PC-9 (cell line): Measurements from ENCODE around the gene CTDNEP1. TPM values are rescaled to one million over a fixed set of nuclear protein-coding genes. Genes with fewer than 3 reads are reported as not detected.

ENCODE experiments used
- BruUV-seq: library from RNA; stranded (reverse); fragments of 400-500 nt; replicated peaks from 2 replicates; lab custom pipeline; 2021; lab: Mats Ljungman, UMichigan
- CTCF ChIA-PET: fragments of 300-600 bp; sonication (Branson Sonifier 250); formaldehyde crosslinking; loops from one replicate; lab custom pipeline; 2022; ENCODE audit warnings: antibody characterized with exemption; lab: Charles Lee
- POLR2A ChIA-PET: fragments of 300-600 bp; sonication (Branson Sonifier 250); formaldehyde crosslinking; loops from one replicate; lab custom pipeline; 2022; ENCODE audit warnings: antibody characterized with exemption; ENCODE audit not compliant: unreplicated experiment; lab: Charles Lee
- DNase-seq, 2 experiments: peaks; one replicate each; pipeline versions ENCODE4 v3.0.0 to v3.0.0-alpha.2; 2015 to 2022; ENCODE audit warnings: mixed read lengths in 1 of 2
- H2AFZ ChIP-seq: fragments of 200-600 bp; sonication (generic); 2 replicates; pipeline ENCODE4 v1.8.1; 2017; ENCODE audit warnings: antibody characterized with exemption
- H3F3A ChIP-seq: fragments of 200-600 bp; sonication (generic); 2 replicates; pipeline ENCODE4 v1.8.1; 2017; ENCODE audit warnings: antibody characterized with exemption, mild to moderate bottlenecking, low read depth; ENCODE audit not compliant: insufficient read depth
- H3K27ac ChIP-seq: fragments of 200-600 bp; sonication (generic); 2 replicates; pipeline ENCODE4 v1.6.1; 2016; ENCODE audit warnings: mixed run types
- H3K27me3 ChIP-seq: fragments of 200-600 bp; sonication (generic); 2 replicates; pipeline ENCODE4 v1.6.1; 2016; ENCODE audit warnings: low read depth, mixed run types; ENCODE audit not compliant: insufficient read depth
- H3K36me3 ChIP-seq: fragments of 200-600 bp; sonication (generic); 2 replicates; pipeline ENCODE4 v1.6.1; 2016; ENCODE audit warnings: low read depth, mixed run types
- H3K4me1 ChIP-seq: fragments of 200-600 bp; sonication (generic); replicated peaks from 2 replicates; pipeline ENCODE4 v1.6.1; 2016; ENCODE audit warnings: mixed run types; ENCODE audit not compliant: insufficient read depth
- H3K4me2 ChIP-seq: fragments of 200-600 bp; sonication (generic); 2 replicates; pipeline ENCODE4 v1.6.1; 2017; ENCODE audit warnings: mixed run types
- H3K4me3 ChIP-seq: fragments of 200-600 bp; sonication (generic); 2 replicates; pipeline ENCODE4 v1.6.1; 2016; ENCODE audit warnings: mixed run types
- H3K79me2 ChIP-seq: fragments of 200-600 bp; sonication (generic); 2 replicates; pipeline ENCODE4 v1.6.1; 2017; ENCODE audit warnings: low read depth, mixed run types
- H3K9me2 ChIP-seq: fragments of 200-600 bp; sonication (generic); 2 replicates; pipeline ENCODE4 v1.8.1; 2017; ENCODE audit warnings: mild to moderate bottlenecking; ENCODE audit not compliant: insufficient read depth
- H3K9me3 ChIP-seq: fragments of 200-600 bp; sonication (generic); 2 replicates; pipeline ENCODE4 v1.8.1; 2016; ENCODE audit warnings: low read depth; ENCODE audit not compliant: insufficient read depth
- H4K20me1 ChIP-seq: fragments of 200-600 bp; sonication (generic); 2 replicates; pipeline ENCODE4 v1.8.1; 2017; ENCODE audit not compliant: insufficient read depth
- EZH2 ChIP-seq: fragments of 200-600 bp; sonication (generic); IDR thresholded peaks from 2 replicates; pipeline ENCODE4 v1.8.0; 2017; ENCODE audit warnings: antibody characterized with exemption, low read depth
- intact Hi-C: fragments of 100-400 bp; cut with micrococcal nuclease; formaldehyde crosslinking; loops from one replicate; pipeline ENCODE4 v1.10.0; 2022; ENCODE audit not compliant: unreplicated experiment
- total RNA-seq: library from RNA; stranded (reverse); gene quantifications from 2 replicates; pipeline ENCODE4 v1.2.3, GENCODE V29; 2021
- TF ChIP-seq, protein P1 (sequence below): fragments of 200-600 bp; sonication (generic); conservative IDR thresholded peaks from 2 replicates; pipeline ENCODE4 v1.6.1; 2017; ENCODE audit warnings: mixed run types, antibody characterized with exemption, mild to moderate bottlenecking, moderate library complexity

The CTDNEP1 gene
- total RNA-seq, 1 experiment from 2014 or later = 203 TPM

DNA sequence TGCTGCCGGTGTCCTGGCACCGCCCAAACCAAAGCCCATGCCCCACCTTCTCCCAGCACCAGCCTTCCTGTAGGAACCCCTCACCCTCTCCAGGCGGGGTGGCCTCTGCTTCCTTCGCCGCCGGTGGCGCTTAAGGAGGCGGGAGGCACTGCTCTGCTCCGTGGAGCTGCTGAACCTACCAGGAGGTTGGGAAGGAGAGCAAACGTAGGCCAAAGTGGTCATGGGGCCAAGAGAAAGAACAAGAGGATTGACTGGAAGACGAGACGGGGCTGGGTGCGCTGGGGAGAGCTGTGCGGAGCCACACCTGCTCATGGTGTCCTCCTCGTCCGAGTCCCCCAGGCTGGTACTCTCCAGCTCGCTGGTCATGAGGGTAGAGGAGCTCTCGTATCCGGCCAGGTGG, 22.0 kb downstream of the CTDNEP1 start:
- H3K9me3 ChIP-seq = no peaks in the 10 kb centered on the region
- H4K20me1 ChIP-seq = peaks cover 20% of the 10 kb centered on the region
- no peak overlapping the region for H2AFZ ChIP-seq
- H3K79me2 ChIP-seq = peaks cover 44% of the 10 kb centered on the region
- intact Hi-C loops = no loop called here
- H3K36me3 ChIP-seq = peaks cover 16% of the 10 kb centered on the region; the same call in 1 of the 2 replicates
- BruUV-seq = no TSS peak
- H3K27me3 ChIP-seq = no peaks in the 10 kb centered on the region
- H3K4me3 ChIP-seq = no peak overlapping the region
- peaks cover 22% of the 10 kb centered on the region for H3K4me1 ChIP-seq
- POLR2A ChIA-PET = interaction anchor here (0.8 kb wide), 1 partner anchor 9 kb away, joined by 3 read pairs; no protein-coding TSS in a partner anchor
- TF ChIP-seq, protein P1, sequence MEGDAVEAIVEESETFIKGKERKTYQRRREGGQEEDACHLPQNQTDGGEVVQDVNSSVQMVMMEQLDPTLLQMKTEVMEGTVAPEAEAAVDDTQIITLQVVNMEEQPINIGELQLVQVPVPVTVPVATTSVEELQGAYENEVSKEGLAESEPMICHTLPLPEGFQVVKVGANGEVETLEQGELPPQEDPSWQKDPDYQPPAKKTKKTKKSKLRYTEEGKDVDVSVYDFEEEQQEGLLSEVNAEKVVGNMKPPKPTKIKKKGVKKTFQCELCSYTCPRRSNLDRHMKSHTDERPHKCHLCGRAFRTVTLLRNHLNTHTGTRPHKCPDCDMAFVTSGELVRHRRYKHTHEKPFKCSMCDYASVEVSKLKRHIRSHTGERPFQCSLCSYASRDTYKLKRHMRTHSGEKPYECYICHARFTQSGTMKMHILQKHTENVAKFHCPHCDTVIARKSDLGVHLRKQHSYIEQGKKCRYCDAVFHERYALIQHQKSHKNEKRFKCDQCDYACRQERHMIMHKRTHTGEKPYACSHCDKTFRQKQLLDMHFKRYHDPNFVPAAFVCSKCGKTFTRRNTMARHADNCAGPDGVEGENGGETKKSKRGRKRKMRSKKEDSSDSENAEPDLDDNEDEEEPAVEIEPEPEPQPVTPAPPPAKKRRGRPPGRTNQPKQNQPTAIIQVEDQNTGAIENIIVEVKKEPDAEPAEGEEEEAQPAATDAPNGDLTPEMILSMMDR = no peak
- TF ChIP-seq EZH2 = no peak
- H3K27ac ChIP-seq = no peak overlapping the region
- peaks cover 39% of the 10 kb centered on the region for H3F3A ChIP-seq
- no peak overlapping the region for H3K4me2 ChIP-seq
- no peaks in the 10 kb centered on the region for H3K9me2 ChIP-seq
- CTCF ChIA-PET = no interaction called here
- no peak for DNase-seq

DNA sequence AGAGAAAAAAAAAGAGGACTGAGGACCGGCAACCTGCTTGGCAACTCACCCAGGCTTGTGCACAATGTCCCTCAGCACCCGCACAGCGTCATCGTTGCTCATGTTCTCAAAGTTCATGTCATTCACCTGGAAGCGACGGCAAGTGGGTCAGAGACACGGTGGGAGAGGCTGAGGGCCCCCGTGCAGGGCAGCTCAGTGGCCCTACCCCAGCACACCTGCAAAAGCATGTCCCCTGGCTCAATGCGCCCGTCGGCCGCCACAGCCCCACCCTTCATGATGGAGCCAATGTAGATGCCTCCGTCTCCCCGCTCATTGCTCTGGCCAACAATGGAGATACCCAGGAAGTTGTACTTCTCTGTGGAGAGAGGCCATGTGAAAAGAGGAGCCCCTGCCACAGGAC, 22.6 kb downstream of the CTDNEP1 start:
- H3K27ac ChIP-seq = no peak overlapping the region
- POLR2A ChIA-PET = no interaction called here
- no peaks in the 10 kb centered on the region for H3K9me3 ChIP-seq
- no peaks in the 10 kb centered on the region for H3K9me2 ChIP-seq
- CTCF ChIA-PET = no interaction called here
- no peaks in the 10 kb centered on the region for H3K27me3 ChIP-seq
- intact Hi-C loops = no loop called here
- H3K4me2 ChIP-seq = no peak overlapping the region
- H3F3A ChIP-seq = peaks cover 37% of the 10 kb centered on the region
- no peak overlapping the region for H2AFZ ChIP-seq
- BruUV-seq = no TSS peak
- peaks cover 45% of the 10 kb centered on the region for H3K79me2 ChIP-seq
- peaks cover 17% of the 10 kb centered on the region for H3K36me3 ChIP-seq
- H3K4me1 ChIP-seq = peaks cover 21% of the 10 kb centered on the region
- H4K20me1 ChIP-seq = peaks cover 23% of the 10 kb centered on the region
- no peak overlapping the region for H3K4me3 ChIP-seq
- TF ChIP-seq, protein P1 = no peak
- DNase-seq = no peak

DNA sequence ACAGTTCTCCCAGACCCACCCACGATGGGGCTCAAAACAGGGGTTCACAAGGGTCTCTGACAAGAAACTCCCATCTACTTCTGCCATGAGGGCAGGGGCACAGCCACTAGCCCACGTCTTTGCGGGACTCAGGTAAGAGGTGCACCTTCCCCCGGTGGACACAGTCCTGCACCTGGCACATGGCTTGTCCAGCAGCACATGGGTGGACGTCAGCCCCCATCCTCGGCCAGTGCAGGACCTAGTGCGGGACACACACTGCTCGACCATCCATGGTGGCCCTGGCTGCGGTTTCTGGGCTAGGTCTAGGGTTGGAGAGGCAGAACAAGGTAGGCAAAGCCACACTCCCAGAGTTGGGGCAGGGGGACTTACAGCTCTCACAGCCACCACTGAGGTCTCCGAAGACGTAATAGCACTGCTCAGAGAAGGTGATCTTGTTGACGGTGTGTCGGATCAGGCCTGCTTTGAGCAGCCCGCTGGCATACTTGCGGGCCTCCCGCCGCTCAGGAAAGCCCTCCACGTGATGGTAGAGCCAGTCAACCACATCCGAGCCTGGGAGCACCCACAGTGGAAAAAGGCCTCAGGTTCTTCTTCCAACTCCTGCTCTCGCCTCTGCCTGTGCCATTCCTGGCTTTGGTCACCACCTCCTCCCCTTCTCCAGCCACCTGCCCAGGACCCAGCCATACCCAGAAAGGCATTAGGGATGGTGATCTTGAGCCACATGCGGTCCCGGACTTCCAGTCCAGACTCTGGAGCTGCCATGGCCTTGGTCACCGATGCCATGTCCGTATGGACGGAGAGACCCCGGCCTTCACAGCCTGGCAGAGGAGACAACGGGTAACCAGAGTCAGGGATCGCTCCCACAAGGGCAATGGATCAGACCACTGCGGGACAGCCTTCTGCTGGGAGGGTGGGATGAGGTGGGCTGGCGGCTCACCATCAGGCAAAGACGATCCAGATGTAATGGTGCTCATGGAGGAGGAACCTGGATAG, 24.5 kb downstream of the CTDNEP1 start:
- no peak overlapping the region for H3K4me2 ChIP-seq
- no TSS peak for BruUV-seq
- H3K9me2 ChIP-seq = no peaks in the 10 kb centered on the region
- CTCF ChIA-PET = no interaction called here
- peaks cover 13% of the 10 kb centered on the region for H3K4me1 ChIP-seq
- H3K36me3 ChIP-seq = peaks cover 36% of the 10 kb centered on the region
- no peaks in the 10 kb centered on the region for H3K9me3 ChIP-seq
- H4K20me1 ChIP-seq = peaks cover 35% of the 10 kb centered on the region
- peaks cover 47% of the 10 kb centered on the region; the same call in 1 of the 2 replicates for H3F3A ChIP-seq
- H2AFZ ChIP-seq = no peak overlapping the region
- peaks cover 45% of the 10 kb centered on the region for H3K79me2 ChIP-seq
- POLR2A ChIA-PET = no interaction called here
- H3K4me3 ChIP-seq = no peak overlapping the region
- H3K27ac ChIP-seq = no peak overlapping the region
- intact Hi-C loops = no loop called here
- no peak for TF ChIP-seq EZH2
- TF ChIP-seq, protein P1 = no peak
- H3K27me3 ChIP-seq = no peaks in the 10 kb centered on the region
- no peak for DNase-seq
